Activated CD8-positive, alpha-beta memory T cell treated with anti-CD3 and anti-CD28 coated beads, Interleukin-2, amount 50 U/mL, for 24 hours (primary cell): ENCODE data around the gene UGT1A3.
"Not testable (repeated sequence)": the region's sequence is repeated elsewhere in the genome, so short reads cannot be mapped to it uniquely, and the experiment has no call there.

ENCODE experiments used
- DNase-seq: peaks from one replicate; pipeline ENCODE4 v3.0.0-alpha.2; 2020; ENCODE audit errors: extremely low read depth

UGT1A3 gene

GRCh38 chr2:233728723-233729301, at the start of gene UGT1A3:
Gene UGT1A3 (plus strand): TSS chr2:233729042. CDS start chr2:233729127, 85 bp downstream.
- no peak for DNase-seq

GRCh38 chr2:233679196-233679595, 49.6 kb upstream of the UGT1A3 start:
- DNase-seq, result no peak

DNA sequence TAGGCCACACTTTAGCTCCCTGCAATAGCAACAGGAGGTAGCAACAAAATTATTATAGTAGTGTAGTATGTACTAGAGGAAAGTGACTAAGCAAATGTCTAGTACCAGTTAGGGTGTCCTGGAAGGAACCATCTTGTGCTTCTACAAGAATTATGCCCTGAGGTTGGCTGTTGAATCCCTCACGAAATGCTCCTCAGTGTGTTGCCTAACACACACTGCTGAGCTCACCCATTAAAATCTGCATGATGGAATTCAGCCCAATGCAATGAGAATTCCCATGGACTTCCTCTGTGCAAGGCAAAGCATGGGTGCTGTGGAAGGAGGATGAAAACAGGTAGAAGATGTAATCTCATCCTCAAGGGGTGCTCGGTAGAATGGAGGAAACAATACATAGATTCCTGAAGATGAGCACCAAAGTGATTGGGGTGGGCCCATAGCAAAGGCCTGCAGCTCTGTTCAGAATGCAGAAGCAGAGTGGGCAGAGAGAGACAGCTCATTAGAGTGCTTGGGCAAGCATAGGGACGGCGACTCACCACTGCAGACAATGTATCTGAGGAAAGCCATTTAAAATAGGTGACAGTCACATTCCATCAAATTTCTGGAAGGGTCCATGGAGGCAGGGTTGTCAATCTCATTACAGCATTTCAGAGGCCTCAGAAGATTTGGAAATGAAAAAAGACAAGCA, 48.3 kb upstream of the UGT1A3 start:
- DNase-seq, result no peak

DNA sequence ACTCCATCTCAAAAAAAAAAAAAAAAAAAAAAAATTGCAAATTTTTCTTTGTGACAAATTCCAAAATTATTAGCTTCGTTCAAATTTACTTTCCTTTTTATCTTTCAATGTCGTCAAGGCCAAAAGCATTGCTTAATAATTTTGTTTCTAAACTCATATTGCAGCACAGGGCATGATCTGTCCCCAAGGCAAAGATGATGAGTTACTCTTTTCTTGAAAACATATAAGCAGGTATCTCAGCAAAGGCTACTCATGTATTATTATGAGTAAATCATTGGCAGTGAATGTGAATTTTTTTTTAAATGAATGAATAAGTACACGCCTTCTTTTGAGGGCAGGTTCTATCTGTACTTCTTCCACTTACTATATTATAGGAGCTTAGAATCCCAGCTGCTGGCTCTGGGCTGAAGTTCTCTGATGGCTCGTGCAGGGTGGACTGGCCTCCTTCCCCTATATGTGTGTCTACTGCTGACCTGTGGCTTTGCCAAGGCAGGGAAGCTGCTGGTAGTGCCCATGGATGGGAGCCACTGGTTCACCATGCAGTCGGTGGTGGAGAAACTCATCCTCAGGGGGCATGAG, 47.2 kb upstream of the UGT1A3 start, which contains the start of gene UGT1A7:
Gene UGT1A7 (plus strand): TSS at position 381 of the 579 bp plus-strand sequence. CDS start 37 bp downstream, at position 418.
- DNase-seq, result no peak

DNA sequence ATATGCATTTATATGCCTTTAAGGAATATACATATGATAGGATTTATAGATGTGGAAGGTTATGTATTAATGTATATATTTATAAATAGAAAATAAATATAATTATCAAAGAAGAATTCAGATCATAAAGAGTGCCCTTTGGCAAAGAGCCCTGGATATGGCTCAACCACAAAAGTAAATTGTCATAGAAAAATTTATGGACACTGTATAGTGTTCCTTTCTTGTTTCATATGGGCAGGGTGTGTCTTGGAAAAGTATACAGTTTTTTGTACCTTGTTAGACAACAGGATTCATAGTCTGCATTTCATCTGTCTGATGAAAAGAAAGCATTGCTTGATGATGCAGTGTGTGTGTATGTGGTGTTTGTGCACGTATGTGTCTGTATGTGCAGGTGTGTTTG, 44.2 kb upstream of the UGT1A3 start:
- no peak for DNase-seq

- DNase-seq, result no peak
Observed at GRCh38 chr2:233686928-233687327, 41.9 kb upstream of the UGT1A3 start.

GRCh38 chr2:233688341-233688740, 40.5 kb upstream of the UGT1A3 start:
- no peak for DNase-seq

DNA sequence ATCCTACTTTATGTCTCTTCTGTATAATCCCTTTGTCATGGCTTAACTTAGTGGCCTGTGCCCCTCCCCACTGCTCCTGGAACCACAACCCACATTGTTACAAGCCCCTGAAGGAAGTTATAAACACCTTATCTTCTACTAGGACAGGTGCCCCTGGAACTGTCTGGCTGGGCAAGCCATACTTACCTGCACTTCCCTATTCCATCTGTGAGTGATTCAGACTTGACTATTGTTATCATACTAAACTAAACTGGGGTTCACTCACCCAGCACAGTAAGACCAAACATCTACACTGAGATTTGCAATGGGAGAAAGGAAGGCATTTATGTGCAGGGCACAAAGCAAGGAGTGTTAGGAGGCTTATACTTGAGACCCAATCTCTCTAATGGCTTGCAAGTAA, 39.8 kb upstream of the UGT1A3 start:
- no peak for DNase-seq

- no peak for DNase-seq
Observed at GRCh38 chr2:233689501-233689900, 39.3 kb upstream of the UGT1A3 start.

DNA sequence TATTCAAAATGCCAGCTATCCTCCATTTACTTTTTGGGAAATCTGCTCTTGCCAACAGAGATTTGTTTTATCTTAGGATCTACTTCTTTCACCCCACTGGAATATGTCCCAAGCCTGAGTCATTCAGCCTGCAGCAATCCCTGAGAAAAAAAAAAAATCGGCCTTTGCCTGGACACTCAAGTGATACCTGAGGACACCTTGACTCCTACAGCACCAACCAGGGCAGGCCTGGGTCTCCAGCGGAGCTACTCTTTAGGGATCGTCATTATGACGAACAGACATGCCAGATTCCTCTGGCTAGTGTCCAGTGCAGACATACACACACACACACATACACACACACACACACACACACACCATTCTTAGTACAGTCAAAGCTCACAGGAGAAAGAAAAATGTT, 38.4 kb upstream of the UGT1A3 start:
- DNase-seq, result no peak

GRCh38 chr2:233691443-233692433, 37.1 kb upstream of the UGT1A3 start:
- DNase-seq, result no peak

DNA sequence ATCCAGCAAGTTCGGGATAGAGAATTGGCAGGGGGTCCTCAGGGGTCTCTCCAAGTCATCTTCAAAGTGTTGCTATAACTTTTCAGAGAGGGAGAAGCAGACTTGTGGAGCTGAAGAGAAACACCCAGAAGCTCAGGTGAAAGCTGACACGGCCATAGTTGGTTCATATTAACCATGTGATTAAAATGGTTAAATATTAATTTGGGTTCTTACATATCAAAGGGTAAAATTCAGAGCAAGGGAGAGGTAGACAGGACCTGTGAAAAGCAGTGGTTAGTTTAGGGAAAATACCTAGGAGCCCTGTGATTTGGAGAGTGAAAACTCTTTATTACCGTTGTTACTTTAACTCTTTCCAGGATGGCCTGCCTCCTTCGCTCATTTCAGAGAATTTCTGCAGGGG, 36.2 kb upstream of the UGT1A3 start, which contains the start of gene UGT1A6:
Gene UGT1A6 (plus strand): TSS at position 243 of the 400 bp plus-strand sequence. CDS start 115 bp downstream, at position 358.
- DNase-seq, result no peak

DNA sequence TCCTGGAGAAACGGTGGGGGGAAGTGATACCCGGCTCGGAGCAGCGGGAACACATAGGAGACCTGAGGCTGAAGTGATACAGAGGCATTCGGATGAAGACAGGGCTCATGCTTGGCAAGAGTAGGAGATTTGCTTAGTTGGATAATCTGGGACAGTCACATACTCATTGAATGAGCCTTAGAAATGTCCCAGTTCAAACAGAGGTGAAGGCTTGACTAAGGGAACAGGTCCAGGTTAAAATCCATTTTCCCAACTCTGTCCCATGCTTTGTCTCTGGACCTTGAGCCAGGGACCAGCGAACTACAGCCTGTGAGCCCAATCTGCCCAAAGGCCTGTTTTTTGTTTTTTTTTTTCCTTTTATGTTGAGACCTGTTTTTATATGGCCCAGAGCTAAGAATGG, 34.9 kb upstream of the UGT1A3 start:
- DNase-seq, result no peak

- DNase-seq, result no peak
Observed at GRCh38 chr2:233698740-233699139, 30.1 kb upstream of the UGT1A3 start.

DNA sequence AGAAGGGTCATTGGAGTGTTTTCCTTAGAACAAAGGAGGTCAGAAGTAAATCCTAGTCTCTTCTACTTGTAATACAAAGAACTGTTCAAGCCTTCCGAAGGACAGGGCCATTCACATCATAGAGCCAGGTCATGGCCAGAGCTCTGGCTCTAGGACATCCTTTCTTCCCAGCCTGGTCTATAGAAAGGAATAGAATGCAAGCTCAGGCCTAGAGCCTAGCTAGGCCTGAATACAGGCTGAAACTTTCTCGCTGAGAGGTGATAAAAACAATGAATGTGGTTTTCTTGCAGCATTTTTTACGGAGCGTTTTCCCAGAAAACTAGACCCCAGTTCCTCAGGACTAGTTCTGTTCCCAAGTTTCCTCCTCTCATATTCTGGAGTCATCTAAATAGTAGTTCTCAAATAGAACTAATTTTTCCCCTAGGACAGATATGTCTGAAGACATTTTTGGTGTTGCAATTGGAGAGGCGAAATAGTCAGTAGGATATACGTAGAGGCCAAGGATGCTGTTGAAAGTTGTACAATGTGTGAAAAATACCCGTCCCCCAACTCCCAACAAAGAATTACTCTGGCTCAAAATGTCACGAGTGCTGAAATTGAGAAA, 29.3 kb upstream of the UGT1A3 start:
- no peak for DNase-seq

- DNase-seq, result no peak
Observed at GRCh38 chr2:233700028-233700635, 28.7 kb upstream of the UGT1A3 start.

GRCh38 chr2:233700842-233701241, 28.0 kb upstream of the UGT1A3 start:
- not testable (repeated sequence) for DNase-seq

GRCh38 chr2:233702238-233702637, 26.6 kb upstream of the UGT1A3 start:
- DNase-seq, result no peak

- DNase-seq, result no peak
Observed at GRCh38 chr2:233705911-233706506, 22.8 kb upstream of the UGT1A3 start.

GRCh38 chr2:233706720-233707119, 22.1 kb upstream of the UGT1A3 start:
- DNase-seq, result no peak
